Tibial artery (tissue), 4 donors: Measurements from ENCODE around the gene MMP20.

Source experiments
- DNase-seq, 2 donors: peaks; one replicate each; pipeline ENCODE4 v3.0.0-alpha.2; 2019
- H3K27ac ChIP-seq, 2 donors: fragments of 200-600 bp; sonication (generic) in 1 of 2; 1 replicate in 1 of 2; 2 replicates in 1 of 2; pipeline ENCODE4 v1.5.1; 2018 to 2019; ENCODE audit warnings: mild to moderate bottlenecking in 1 of 2
- H3K27me3 ChIP-seq, 2 donors: fragments of 200-600 bp; sonication (generic) in 1 of 2; one replicate each; pipeline versions ENCODE4 v1.5.1 to v1.6.0; 2016 to 2019
- H3K36me3 ChIP-seq, 3 donors: fragments of 200-600 bp; sonication (generic) in 2 of 3; one replicate each; pipeline ENCODE4 v1.5.1; 2016 to 2019; ENCODE audit warnings: mild to moderate bottlenecking in 2 of 3
- H3K4me1 ChIP-seq, 4 donors: fragments of 200-600 bp; sonication (generic) in 2 of 4; 1 replicate in 3 of 4; 2 replicates in 1 of 4; pipeline ENCODE4 v1.5.1; 2016 to 2019
- H3K4me3 ChIP-seq, 2 donors: fragments of 200-600 bp; sonication (generic) in 1 of 2; 1 replicate in 1 of 2; 2 replicates in 1 of 2; pipeline ENCODE4 v1.5.1; 2018 to 2019; ENCODE audit warnings: mild to moderate bottlenecking in 2 of 2
- H3K9me3 ChIP-seq, 3 donors: fragments of 200-600 bp; sonication (generic) in 1 of 3; one replicate each; pipeline ENCODE4 v1.5.1; 2016 to 2019
- intact Hi-C: fragments of 100-400 bp; cut with DNase I; formaldehyde crosslinking; loops from one replicate; pipeline ENCODE4 v1.15.0; 2023; ENCODE audit warnings: low total_unique reads
- TF ChIP-seq, protein P1 (sequence below), 2 experiments: fragments of 200-600 bp in 1 of 2; fragments of 450-650 bp in 1 of 2; IDR thresholded peaks; one replicate each; pipeline ENCODE4 v1.5.1; 2017 to 2019; ENCODE audit warnings: antibody characterized with exemption in 2 of 2, mild to moderate bottlenecking in 1 of 2, moderate library complexity in 1 of 2

MMP20 gene

DNA sequence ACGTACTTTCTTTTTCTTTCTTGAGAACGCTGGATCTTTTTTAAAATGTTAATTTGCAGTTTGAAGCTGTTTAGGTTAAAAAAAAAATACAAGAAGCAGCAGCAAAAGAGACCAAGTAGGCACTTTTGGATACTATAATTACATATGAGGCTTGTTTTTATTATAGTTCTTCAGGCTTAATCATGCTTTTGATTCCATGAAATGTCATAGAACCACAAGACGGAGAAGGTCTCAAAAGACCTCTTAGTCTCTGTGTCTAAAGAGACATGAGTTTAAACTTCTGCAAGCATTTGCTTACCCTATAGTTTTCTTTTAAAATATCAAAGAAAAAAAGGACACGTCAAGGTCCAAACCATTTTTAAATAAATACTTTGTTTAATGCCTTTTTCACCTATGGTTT is 18.8 kb upstream of the MMP20 start:
- TF ChIP-seq, protein P1, sequence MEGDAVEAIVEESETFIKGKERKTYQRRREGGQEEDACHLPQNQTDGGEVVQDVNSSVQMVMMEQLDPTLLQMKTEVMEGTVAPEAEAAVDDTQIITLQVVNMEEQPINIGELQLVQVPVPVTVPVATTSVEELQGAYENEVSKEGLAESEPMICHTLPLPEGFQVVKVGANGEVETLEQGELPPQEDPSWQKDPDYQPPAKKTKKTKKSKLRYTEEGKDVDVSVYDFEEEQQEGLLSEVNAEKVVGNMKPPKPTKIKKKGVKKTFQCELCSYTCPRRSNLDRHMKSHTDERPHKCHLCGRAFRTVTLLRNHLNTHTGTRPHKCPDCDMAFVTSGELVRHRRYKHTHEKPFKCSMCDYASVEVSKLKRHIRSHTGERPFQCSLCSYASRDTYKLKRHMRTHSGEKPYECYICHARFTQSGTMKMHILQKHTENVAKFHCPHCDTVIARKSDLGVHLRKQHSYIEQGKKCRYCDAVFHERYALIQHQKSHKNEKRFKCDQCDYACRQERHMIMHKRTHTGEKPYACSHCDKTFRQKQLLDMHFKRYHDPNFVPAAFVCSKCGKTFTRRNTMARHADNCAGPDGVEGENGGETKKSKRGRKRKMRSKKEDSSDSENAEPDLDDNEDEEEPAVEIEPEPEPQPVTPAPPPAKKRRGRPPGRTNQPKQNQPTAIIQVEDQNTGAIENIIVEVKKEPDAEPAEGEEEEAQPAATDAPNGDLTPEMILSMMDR (IDR thresholded peaks at IDR 0.05) = no peak
- Histone ChIP-seq H3K27ac (no peak overlapping the region), H3K36me3 (no peaks in the 10 kb centered on the region), H3K9me3 (no peaks in the 10 kb centered on the region), H3K4me1 (no peaks in the 10 kb centered on the region), H3K27me3 (no peaks in the 10 kb centered on the region), H3K4me3 (no peak overlapping the region)
- DNase-seq = no peak
- intact Hi-C loops = no loop called here

DNA sequence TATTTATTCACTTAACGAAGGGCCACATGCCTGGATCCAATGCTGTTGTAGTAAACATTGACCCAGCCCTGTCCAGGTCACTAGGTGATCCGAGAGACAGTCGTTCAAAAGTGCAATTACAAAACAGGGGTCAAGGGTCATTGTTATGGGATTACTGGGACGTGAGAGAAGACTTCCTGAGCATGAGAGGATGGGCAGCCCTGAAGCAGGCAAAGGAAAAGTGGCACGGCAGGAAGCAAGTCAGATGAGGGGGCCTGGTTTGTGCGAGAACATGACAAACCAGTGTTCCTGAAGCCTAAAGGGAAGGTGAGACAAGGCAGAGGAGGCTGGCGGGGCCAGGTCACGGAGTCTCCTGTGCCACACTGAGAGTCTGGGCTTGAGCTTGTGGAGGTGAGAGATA is 15.8 kb upstream of the MMP20 start:
- no peak overlapping the region for H3K4me3 ChIP-seq
- H3K4me1 ChIP-seq = no peaks in the 10 kb centered on the region
- H3K9me3 ChIP-seq = no peaks in the 10 kb centered on the region
- TF ChIP-seq, protein P1 (IDR thresholded peaks at IDR 0.05) = no peak
- H3K36me3 ChIP-seq = no peaks in the 10 kb centered on the region
- intact Hi-C loops = no loop called here
- H3K27ac ChIP-seq = no peak overlapping the region
- DNase-seq = no peak
- H3K27me3 ChIP-seq = no peaks in the 10 kb centered on the region

DNA sequence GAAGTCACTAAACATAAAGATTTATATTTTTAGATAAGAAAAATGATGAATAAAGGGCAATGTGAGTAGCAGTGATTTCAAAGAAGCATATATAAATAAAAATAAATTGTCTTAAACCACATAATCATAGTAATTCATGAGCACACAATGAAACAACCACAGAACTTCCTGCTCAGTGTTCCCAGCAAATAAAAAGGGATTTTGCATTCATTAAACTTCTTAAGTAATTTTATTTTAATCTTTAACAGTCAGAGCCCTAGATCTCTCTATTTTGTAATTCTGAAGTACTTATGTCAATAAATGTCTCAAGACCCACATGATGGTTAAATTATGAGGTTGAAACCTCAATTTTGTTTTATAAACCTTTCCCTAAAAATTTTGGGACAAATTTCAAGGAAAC is 14.5 kb upstream of the MMP20 start:
- no peaks in the 10 kb centered on the region for H3K27me3 ChIP-seq
- no peaks in the 10 kb centered on the region for H3K36me3 ChIP-seq
- TF ChIP-seq, protein P1 (IDR thresholded peaks at IDR 0.05) = no peak
- no peak for DNase-seq
- intact Hi-C loops = no loop called here
- no peaks in the 10 kb centered on the region for H3K4me1 ChIP-seq
- no peaks in the 10 kb centered on the region for H3K9me3 ChIP-seq
- H3K27ac ChIP-seq = no peak overlapping the region
- H3K4me3 ChIP-seq = no peak overlapping the region

DNA sequence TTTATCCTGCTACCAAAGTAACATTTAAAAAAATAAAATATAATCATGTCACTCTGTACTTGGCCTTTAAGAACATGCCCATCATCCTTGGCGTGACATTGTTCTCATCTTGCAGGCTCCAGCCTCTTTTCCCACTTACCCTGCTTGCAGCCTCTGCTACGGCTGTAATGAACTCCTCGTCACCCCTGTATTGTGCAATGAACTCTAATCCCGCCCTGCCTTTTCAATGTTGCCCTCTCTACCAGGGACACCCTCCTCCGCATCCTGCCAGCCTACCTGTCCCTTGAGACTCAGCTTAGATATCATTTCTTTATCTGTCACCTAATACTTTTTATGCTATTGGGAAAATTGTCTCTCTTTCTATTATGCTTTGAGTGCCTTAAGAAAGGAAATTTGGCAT is 12.6 kb upstream of the MMP20 start:
- intact Hi-C loops = no loop called here
- H3K9me3 ChIP-seq = no peaks in the 10 kb centered on the region

DNA sequence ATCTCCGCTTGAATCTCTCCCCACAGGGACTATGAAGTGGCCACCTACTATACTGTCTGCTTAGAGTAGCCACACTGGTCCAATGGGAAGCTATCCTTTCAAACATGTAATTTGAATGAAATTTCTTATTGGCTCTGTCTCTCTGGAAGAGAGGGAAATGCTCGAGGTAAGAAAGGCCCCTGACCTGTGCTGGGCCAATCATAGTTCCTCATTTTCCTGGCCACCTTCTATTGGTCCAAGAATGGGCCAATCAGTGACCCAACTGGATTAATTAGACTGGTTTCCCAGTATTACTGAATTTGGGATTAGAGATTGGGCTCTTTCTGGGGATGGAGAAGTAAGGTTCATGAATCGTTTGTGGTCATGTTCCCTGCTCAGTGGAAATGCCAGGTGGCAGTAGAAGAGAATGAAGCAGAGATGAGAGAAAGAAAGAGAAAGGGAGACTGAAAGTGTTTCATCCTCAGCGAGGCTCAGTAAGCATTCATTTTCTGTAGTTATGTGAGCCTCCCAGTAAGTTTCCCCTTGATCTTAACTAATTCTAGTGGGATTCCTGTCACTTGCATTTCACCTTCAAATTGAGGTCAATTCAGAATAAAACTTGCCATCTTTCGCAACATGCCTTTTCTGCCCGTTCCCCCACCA is 8.4 kb upstream of the MMP20 start:
- Histone ChIP-seq H3K4me1 (no peaks in the 10 kb centered on the region), H3K27ac (no peak overlapping the region), H3K36me3 (no peaks in the 10 kb centered on the region), H3K4me3 (no peak overlapping the region), H3K9me3 (no peaks in the 10 kb centered on the region), H3K27me3 (no peaks in the 10 kb centered on the region)
- intact Hi-C loops = no loop called here
- TF ChIP-seq, protein P1 (IDR thresholded peaks at IDR 0.05) = no peak
- DNase-seq = no peak

More for the DNA sequence above, 12.6 kb upstream of the MMP20 start:
- no peak overlapping the region for H3K27ac ChIP-seq
- no peaks in the 10 kb centered on the region for H3K36me3 ChIP-seq
- TF ChIP-seq, protein P1 (IDR thresholded peaks at IDR 0.05) = no peak
- no peaks in the 10 kb centered on the region for H3K4me1 ChIP-seq
- no peaks in the 10 kb centered on the region for H3K27me3 ChIP-seq
- DNase-seq = no peak
- no peak overlapping the region for H3K4me3 ChIP-seq

DNA sequence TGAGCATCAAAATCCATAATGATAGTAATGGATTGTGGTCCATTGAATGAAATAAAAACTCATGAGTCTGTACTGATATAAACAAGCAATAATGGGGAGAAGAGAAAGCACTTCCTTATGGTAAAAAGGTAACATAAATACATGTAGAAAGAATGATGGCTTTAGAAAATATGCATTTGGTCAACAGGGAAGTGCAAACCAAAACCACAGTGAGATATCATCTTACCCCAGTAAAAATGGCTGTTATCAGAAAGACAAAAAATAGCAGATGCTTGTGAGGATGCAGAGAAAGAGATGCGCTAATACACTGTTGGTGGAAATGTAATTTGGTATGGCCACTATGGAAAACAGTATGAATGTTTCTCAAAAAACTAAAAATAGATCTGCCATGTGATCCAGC is 6.9 kb upstream of the MMP20 start:
- Histone ChIP-seq H3K4me3 (no peak overlapping the region), H3K4me1 (no peaks in the 10 kb centered on the region), H3K9me3 (no peaks in the 10 kb centered on the region), H3K27ac (no peak overlapping the region), H3K36me3 (no peaks in the 10 kb centered on the region), H3K27me3 (no peaks in the 10 kb centered on the region)
- DNase-seq = no peak
- intact Hi-C loops = no loop called here
- TF ChIP-seq, protein P1 (IDR thresholded peaks at IDR 0.05) = no peak
